ENCODE results near the gene SOX30. TPM values are rescaled to one million over a fixed set of nuclear protein-coding genes. Genes with fewer than 3 reads are reported as not detected.

SOX30 gene
- total RNA-seq, 2 experiments from 2014 or later, result 0.16 to 0.29 TPM

DNA sequence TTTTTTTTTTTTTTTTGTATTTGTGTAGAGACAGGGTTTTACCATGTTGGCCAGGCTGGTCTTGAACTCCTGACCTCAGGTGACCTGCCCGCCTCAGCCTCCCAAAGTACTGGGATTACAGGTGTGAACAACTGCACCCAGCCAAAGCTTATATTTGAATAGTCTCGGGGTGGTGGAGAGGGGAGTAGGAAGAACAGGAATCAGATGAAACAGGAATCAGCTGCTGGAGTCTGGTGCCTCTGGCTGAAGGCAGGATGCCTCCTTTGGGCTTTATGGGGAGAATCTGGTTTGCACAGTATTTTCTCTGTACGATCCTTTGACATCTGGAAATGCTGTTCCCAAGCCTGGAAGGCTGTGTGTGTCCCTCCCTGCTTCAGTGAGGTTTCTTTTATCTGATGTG lies 30.0 kb upstream of the SOX30 start:
- H3K4me3 ChIP-seq (ENCODE audit: low read depth, low read length, poor library complexity, severe bottlenecking), result no peak overlapping the region
- no peak overlapping the region for H3K4me2 ChIP-seq (ENCODE audit: low read length)
- intact Hi-C loops (cut with micrococcal nuclease; ENCODE audit: unreplicated experiment), result no loop called here

GRCh38 chr5:157681048-157681447 lies 28.8 kb upstream of the SOX30 start:
- H4K20me1 ChIP-seq (ENCODE audit: insufficient read depth, low read length), result no peaks in the 10 kb centered on the region
- no peaks in the 10 kb centered on the region for H3K9me2 ChIP-seq (ENCODE audit: insufficient read depth, low read length)
- H3K4me2 ChIP-seq (ENCODE audit: low read length), result no peak overlapping the region
- TF ChIP-seq CTCF (conservative IDR thresholded peaks at IDR 0.05; ENCODE audit: low read length) (no peak), EZH2phosphoT487 (IDR thresholded peaks at IDR 0.05; ENCODE audit: borderline replicate concordance, low read depth, low read length) (no peak)
- CTCF ChIA-PET (ENCODE audit: unreplicated experiment), result no interaction called here
- intact Hi-C loops (cut with micrococcal nuclease; ENCODE audit: unreplicated experiment), result no loop called here
- no peaks in the 10 kb centered on the region for H3K36me3 ChIP-seq (ENCODE audit: insufficient read depth, low read length)
- no peak overlapping the region for H3K27ac ChIP-seq (ENCODE audit: low read depth, low read length, poor library complexity, severe bottlenecking)
- no peak for DNase-seq (ENCODE audit: low spot score)
- no peak overlapping the region for H3K4me3 ChIP-seq (ENCODE audit: low read depth, low read length, poor library complexity, severe bottlenecking)
- POLR2A ChIA-PET, result no interaction called here
- H3K4me1 ChIP-seq (ENCODE audit: insufficient read depth, low read length, poor library complexity, severe bottlenecking), result no peaks in the 10 kb centered on the region
- H3K79me2 ChIP-seq (ENCODE audit: insufficient read depth, low read depth, low read length), result no peaks in the 10 kb centered on the region
- no peak overlapping the region for H2AFZ ChIP-seq (ENCODE audit: low read length)
- H3K9me3 ChIP-seq (ENCODE audit: low read length), result no peaks in the 10 kb centered on the region
- BruUV-seq (replicated peaks), result no TSS peak

More for the DNA sequence above, 30.0 kb upstream of the SOX30 start:
- H3K4me1 ChIP-seq (ENCODE audit: insufficient read depth, low read length, poor library complexity, severe bottlenecking), result no peaks in the 10 kb centered on the region
- DNase-seq (ENCODE audit: low spot score), result no peak
- POLR2A ChIA-PET, result interaction anchor here (0.6 to 0.9 kb wide), 4 partner anchors 11 to 723 kb away, joined by 3 to 9 read pairs (median 3); no protein-coding TSS in a partner anchor
- no peaks in the 10 kb centered on the region for H3K36me3 ChIP-seq (ENCODE audit: insufficient read depth, low read length)
- no peak for TF ChIP-seq CTCF (conservative IDR thresholded peaks at IDR 0.05; ENCODE audit: low read length)
- BruUV-seq (replicated peaks), result no TSS peak
- H3K9me3 ChIP-seq (ENCODE audit: low read length), result no peaks in the 10 kb centered on the region
- no peaks in the 10 kb centered on the region for H3K9me2 ChIP-seq (ENCODE audit: insufficient read depth, low read length)
- no peaks in the 10 kb centered on the region for H3K79me2 ChIP-seq (ENCODE audit: insufficient read depth, low read depth, low read length)
- H3K27ac ChIP-seq (ENCODE audit: low read depth, low read length, poor library complexity, severe bottlenecking), result no peak overlapping the region
- H2AFZ ChIP-seq (ENCODE audit: low read length), result no peak overlapping the region
- CTCF ChIA-PET (ENCODE audit: unreplicated experiment), result no interaction called here
- H4K20me1 ChIP-seq (ENCODE audit: insufficient read depth, low read length), result no peaks in the 10 kb centered on the region

- no peak for DNase-seq (ENCODE audit: low spot score)
- Histone ChIP-seq H4K20me1 (ENCODE audit: insufficient read depth, low read length) (no peaks in the 10 kb centered on the region), H3K79me2 (ENCODE audit: insufficient read depth, low read depth, low read length) (no peaks in the 10 kb centered on the region), H3K9me3 (ENCODE audit: low read length) (no peaks in the 10 kb centered on the region), H2AFZ (ENCODE audit: low read length) (no peak overlapping the region), H3K4me1 (ENCODE audit: insufficient read depth, low read length, poor library complexity, severe bottlenecking) (no peaks in the 10 kb centered on the region), H3K4me2 (ENCODE audit: low read length) (no peak overlapping the region), H3K27ac (ENCODE audit: low read depth, low read length, poor library complexity, severe bottlenecking) (no peak overlapping the region), H3K4me3 (ENCODE audit: low read depth, low read length, poor library complexity, severe bottlenecking) (no peak overlapping the region), H3K9me2 (ENCODE audit: insufficient read depth, low read length) (no peaks in the 10 kb centered on the region), H3K36me3 (ENCODE audit: insufficient read depth, low read length) (no peaks in the 10 kb centered on the region)
- no peak for TF ChIP-seq CTCF (conservative IDR thresholded peaks at IDR 0.05; ENCODE audit: low read length)
- TF ChIP-seq EZH2phosphoT487 (IDR thresholded peaks at IDR 0.05; ENCODE audit: borderline replicate concordance, low read depth, low read length), result no peak
- intact Hi-C loops (cut with micrococcal nuclease; ENCODE audit: unreplicated experiment), result no loop called here
- ChIA-PET POLR2A (interaction anchor here (0.6 kb wide), 2 partner anchors 177 to 305 kb away, joined by 3 to 6 read pairs; no protein-coding TSS in a partner anchor), CTCF (ENCODE audit: unreplicated experiment) (interaction anchor here (1.5 kb wide), 1 partner anchor 63 kb away, joined by 3 read pairs; the partner anchor contains the start of gene LSM11)
- no TSS peak for BruUV-seq (replicated peaks)
Measured at GRCh38 chr5:157680239-157680638, 28.0 kb upstream of the SOX30 start.
